Endodermal cell (in vitro differentiated cells): ENCODE data around the gene ASPHD1. TPM values are rescaled to one million over a fixed set of nuclear protein-coding genes. Genes with fewer than 3 reads are reported as not detected.

Source experiments
- DNase-seq: peaks from one replicate; pipeline ENCODE4 v3.0.0-alpha.2; 2017
- H3K27ac ChIP-seq: 2 replicates; pipeline ENCODE4 v1.5.1; 2013; ENCODE audit warnings: mild to moderate bottlenecking, low read depth, low read length, moderate library complexity
- H3K27me3 ChIP-seq: 2 replicates; pipeline ENCODE4 v1.6.1; 2013; ENCODE audit warnings: mild to moderate bottlenecking, low read length, moderate library complexity; ENCODE audit not compliant: insufficient read depth, control insufficient read depth, poor library complexity, severe bottlenecking
- H3K36me3 ChIP-seq: 2 replicates; pipeline ENCODE4 v1.7.0; 2013; ENCODE audit warnings: mild to moderate bottlenecking, low read length, moderate library complexity; ENCODE audit not compliant: control insufficient read depth, insufficient read depth
- H3K4me1 ChIP-seq: one replicate; pipeline ENCODE4 v1.7.0; 2013; ENCODE audit warnings: low read length; ENCODE audit not compliant: control insufficient read depth, insufficient read depth
- H3K4me3 ChIP-seq: 2 replicates; pipeline ENCODE4 v1.5.1; 2013; ENCODE audit warnings: mild to moderate bottlenecking, low read length, moderate library complexity
- H3K9ac ChIP-seq: 2 replicates; pipeline ENCODE4 v1.6.1; 2013; ENCODE audit warnings: mild to moderate bottlenecking, low read length, moderate library complexity; ENCODE audit not compliant: poor library complexity, severe bottlenecking; ENCODE audit errors: extremely low read depth
- H3K9me3 ChIP-seq: 2 replicates; pipeline ENCODE4 v1.6.1; 2013; ENCODE audit warnings: mild to moderate bottlenecking, low read length, moderate library complexity; ENCODE audit not compliant: control insufficient read depth
- H3K27ac Mint-ChIP-seq: 2 replicates; pipeline ENCODE4 v1.8.0; 2020; ENCODE audit warnings: mixed read lengths
- H3K27me3 Mint-ChIP-seq: 2 replicates; pipeline ENCODE4 v1.8.0; 2021; ENCODE audit warnings: mild to moderate bottlenecking, mixed read lengths; ENCODE audit not compliant: insufficient read depth
- H3K36me3 Mint-ChIP-seq: 2 replicates; pipeline ENCODE4 v1.8.0; 2020; ENCODE audit warnings: low read depth, mixed read lengths
- H3K4me1 Mint-ChIP-seq: 2 replicates; pipeline ENCODE4 v1.8.0; 2020; ENCODE audit warnings: mixed read lengths
- H3K4me3 Mint-ChIP-seq: 2 replicates; pipeline ENCODE4 v1.8.0; 2020; ENCODE audit warnings: mild to moderate bottlenecking, moderate library complexity, mixed read lengths
- H3K9me3 Mint-ChIP-seq: 2 replicates; pipeline ENCODE4 v1.8.0; 2020; ENCODE audit warnings: mild to moderate bottlenecking, mixed read lengths
- WGBS, 2 experiments: methylation state at CpG; one replicate each; pipeline versions ENCODE4 v1.1.5 to v1.1.7; 2013; ENCODE audit warnings: missing lambda C conversion rate in 2 of 2, mixed read lengths in 1 of 2; ENCODE audit not compliant: insufficient coverage in 1 of 2, insufficient read length in 1 of 2; 5-methylcytosine and 5-hydroxymethylcytosine counted together
- total RNA-seq, 2 donors: library from RNA; stranded (reverse); fragmentation: NEBNext Ultra II Directional in 1 of 2; extraction: Animal tissue kit (Norgen Biotek cat#: 25700) in 1 of 2; gene quantifications; 2 replicates in 1 of 2; 3 replicates in 1 of 2; pipeline ENCODE4 v1.2.1, GENCODE V29; 2021
- TF ChIP-seq, protein P1 (sequence below): fragments of 200-600 bp; sonication (generic); conservative IDR thresholded peaks from 2 replicates; pipeline ENCODE4 v1.5.0; 2021; ENCODE audit warnings: antibody characterized with exemption, mild to moderate bottlenecking

ASPHD1 gene
- total RNA-seq, 2 donors from 2014 or later = 6.1 to 8.7 TPM

DNA sequence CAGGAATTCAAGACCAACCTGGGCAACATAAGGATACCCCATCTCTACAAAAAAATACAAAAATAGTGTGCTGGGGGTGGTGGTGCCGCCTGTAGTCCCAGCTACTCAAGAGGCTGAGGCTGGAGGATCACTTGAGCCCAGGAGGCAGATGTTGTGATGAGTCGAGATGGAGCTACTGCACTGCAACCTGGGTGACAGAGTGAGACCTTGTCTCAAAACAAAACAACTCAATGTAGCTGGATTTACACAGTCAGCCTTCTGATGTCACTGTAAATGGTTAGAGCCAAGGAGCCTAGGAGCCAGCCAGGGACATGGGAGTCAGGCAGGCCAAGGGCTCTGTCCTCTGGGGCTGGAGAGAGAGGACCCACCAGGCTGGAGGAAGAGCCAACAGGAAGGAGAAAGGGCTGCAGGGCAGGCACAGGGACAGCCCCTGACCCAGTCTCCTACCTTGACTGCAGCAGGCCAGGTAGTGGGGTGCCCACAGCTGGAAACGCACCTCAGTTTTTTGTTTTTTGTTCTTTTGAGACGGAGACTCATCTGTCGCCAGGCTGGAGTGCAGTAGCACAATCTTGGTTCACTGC is 45.7 kb upstream of the ASPHD1 start:
- no peaks in the 10 kb centered on the region for H3K9me3 ChIP-seq
- TF ChIP-seq, protein P1, sequence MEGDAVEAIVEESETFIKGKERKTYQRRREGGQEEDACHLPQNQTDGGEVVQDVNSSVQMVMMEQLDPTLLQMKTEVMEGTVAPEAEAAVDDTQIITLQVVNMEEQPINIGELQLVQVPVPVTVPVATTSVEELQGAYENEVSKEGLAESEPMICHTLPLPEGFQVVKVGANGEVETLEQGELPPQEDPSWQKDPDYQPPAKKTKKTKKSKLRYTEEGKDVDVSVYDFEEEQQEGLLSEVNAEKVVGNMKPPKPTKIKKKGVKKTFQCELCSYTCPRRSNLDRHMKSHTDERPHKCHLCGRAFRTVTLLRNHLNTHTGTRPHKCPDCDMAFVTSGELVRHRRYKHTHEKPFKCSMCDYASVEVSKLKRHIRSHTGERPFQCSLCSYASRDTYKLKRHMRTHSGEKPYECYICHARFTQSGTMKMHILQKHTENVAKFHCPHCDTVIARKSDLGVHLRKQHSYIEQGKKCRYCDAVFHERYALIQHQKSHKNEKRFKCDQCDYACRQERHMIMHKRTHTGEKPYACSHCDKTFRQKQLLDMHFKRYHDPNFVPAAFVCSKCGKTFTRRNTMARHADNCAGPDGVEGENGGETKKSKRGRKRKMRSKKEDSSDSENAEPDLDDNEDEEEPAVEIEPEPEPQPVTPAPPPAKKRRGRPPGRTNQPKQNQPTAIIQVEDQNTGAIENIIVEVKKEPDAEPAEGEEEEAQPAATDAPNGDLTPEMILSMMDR = no peak
- H3K27me3 ChIP-seq = no peaks in the 10 kb centered on the region
- no peak for DNase-seq
- H3K9ac ChIP-seq = no peak overlapping the region
- no peaks in the 10 kb centered on the region for H3K4me1 ChIP-seq
- no peak overlapping the region for H3K27ac ChIP-seq
- Mint-ChIP-seq H3K4me1 (peaks cover under 1% of the 10 kb centered on the region), H3K27ac (no peak overlapping the region), H3K9me3 (no peaks in the 10 kb centered on the region), H3K36me3 (peaks cover 16% of the 10 kb centered on the region), H3K4me3 (no peak overlapping the region), H3K27me3 (no peaks in the 10 kb centered on the region)
- no peak overlapping the region for H3K4me3 ChIP-seq
- WGBS, 2 experiments = 81 to 90% methylated on average over 5 of the region's 5 CpGs
- H3K36me3 ChIP-seq = peaks cover 6% of the 10 kb centered on the region

- Histone ChIP-seq H3K4me3 (no peak overlapping the region), H3K4me1 (no peaks in the 10 kb centered on the region), H3K36me3 (peaks cover 16% of the 10 kb centered on the region), H3K27ac (no peak overlapping the region), H3K9me3 (no peaks in the 10 kb centered on the region), H3K9ac (no peak overlapping the region), H3K27me3 (no peaks in the 10 kb centered on the region)
- H3K36me3 Mint-ChIP-seq = peaks cover 31% of the 10 kb centered on the region
- H3K27ac Mint-ChIP-seq = no peak overlapping the region
- TF ChIP-seq, protein P1 = no peak
- H3K4me1 Mint-ChIP-seq = peaks cover 2% of the 10 kb centered on the region
- H3K4me3 Mint-ChIP-seq = no peak overlapping the region
- no peaks in the 10 kb centered on the region for H3K27me3 Mint-ChIP-seq
- H3K9me3 Mint-ChIP-seq = no peaks in the 10 kb centered on the region
- 94 to 98% methylated on average over 6 to 7 of the region's 7 CpGs for WGBS, 2 experiments
- DNase-seq = no peak
Measured at GRCh38 chr16:29857133-29857760, 43.0 kb upstream of the ASPHD1 start.

- Mint-ChIP-seq H3K4me1 (peaks cover 2% of the 10 kb centered on the region), H3K27me3 (no peaks in the 10 kb centered on the region), H3K9me3 (no peaks in the 10 kb centered on the region), H3K4me3 (no peak overlapping the region), H3K36me3 (peaks cover 31% of the 10 kb centered on the region), H3K27ac (no peak overlapping the region)
- Histone ChIP-seq H3K4me3 (no peak overlapping the region), H3K9ac (no peak overlapping the region), H3K27me3 (no peaks in the 10 kb centered on the region), H3K27ac (no peak overlapping the region), H3K4me1 (no peaks in the 10 kb centered on the region), H3K9me3 (no peaks in the 10 kb centered on the region), H3K36me3 (peaks cover 16% of the 10 kb centered on the region)
- DNase-seq = no peak
- TF ChIP-seq, protein P1 = no peak
- 91 to 94% methylated on average over 9 to 10 of the region's 10 CpGs for WGBS, 2 experiments
Measured at GRCh38 chr16:29858149-29858849, 42.0 kb upstream of the ASPHD1 start.
